HG02973 (cell line): ENCODE results near the gene TDRD7.
A peak's percentile ranks its signal among the peaks of the same experiment; 100 is the strongest.
"Not testable (repeated sequence)": the region's sequence is repeated elsewhere in the genome, so short reads cannot be mapped to it uniquely, and the experiment has no call there.

ENCODE experiments used
- ATAC-seq: cut with Tn5 transposase; IDR thresholded peaks from one replicate; pipeline ENCODE4 v1.9.1; 2021; ENCODE audit warnings: moderate library complexity; ENCODE audit not compliant: unreplicated experiment

The TDRD7 gene

DNA sequence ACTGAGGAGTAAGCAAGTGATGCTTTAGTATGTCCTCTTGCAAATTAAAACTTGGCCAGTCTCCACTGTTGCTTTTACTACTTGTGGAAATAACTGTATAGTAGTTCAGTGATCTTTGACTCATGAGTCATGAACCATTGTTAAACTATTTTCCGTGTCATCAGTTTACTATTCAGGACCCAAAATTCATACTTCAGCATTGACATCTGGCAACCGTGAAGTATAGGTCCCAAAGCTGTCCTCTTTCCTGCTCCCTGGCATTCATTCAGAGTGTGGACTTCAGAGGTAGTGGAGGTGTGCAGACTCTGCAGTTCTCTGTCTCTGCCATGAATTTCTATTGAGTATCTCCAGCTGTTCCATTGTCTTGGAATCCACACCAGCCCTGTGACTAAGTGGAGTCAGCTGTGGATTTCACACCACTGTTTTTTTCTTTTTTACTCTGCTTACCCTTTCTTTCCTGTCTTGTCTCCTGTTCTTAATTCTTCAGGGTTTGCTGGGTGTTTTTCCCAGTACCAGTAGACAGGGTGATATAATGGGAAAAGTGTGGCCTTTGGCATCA, 7.5 kb downstream of the TDRD7 start:
- no peak for ATAC-seq

- ATAC-seq = no peak
Observed at GRCh38 chr9:97425336-97425972, 13.6 kb downstream of the TDRD7 start.

DNA sequence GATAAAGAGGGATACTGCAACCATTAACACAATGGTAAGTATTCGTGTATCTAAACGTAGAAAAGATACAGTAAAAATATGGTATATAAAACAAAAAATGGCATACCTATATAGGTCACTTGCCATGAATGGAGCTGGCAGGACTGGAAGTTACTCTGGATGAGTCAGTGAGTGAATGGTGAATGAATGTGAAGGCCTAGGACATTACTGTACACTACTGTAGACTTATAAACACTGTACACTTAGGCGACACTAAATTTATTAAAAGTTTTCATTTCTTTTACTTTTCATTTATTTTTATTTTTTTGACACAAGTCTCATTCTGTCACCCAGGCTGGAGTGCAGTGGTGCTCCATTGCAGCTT, 14.1 kb downstream of the TDRD7 start:
- no peak for ATAC-seq

DNA sequence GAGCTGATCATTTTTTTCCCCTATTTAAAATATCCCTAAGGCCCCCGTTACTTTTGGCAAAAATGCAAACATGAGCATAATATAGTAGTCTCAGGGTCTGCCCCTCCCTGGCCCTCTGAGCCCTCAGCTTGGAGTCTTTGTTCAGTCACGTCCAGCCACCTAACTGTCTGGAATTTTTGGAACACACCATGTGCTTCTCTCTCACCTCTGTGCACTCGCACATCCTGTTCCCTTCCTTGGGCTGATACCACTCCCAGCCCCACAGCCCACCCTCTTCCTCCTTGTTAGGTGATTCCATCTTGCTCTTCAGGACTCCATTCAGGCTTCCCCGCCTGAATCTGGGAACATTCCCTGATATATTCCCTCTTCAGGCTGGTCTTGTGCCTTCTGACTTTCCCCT, 16.0 kb downstream of the TDRD7 start:
- no peak for ATAC-seq

DNA sequence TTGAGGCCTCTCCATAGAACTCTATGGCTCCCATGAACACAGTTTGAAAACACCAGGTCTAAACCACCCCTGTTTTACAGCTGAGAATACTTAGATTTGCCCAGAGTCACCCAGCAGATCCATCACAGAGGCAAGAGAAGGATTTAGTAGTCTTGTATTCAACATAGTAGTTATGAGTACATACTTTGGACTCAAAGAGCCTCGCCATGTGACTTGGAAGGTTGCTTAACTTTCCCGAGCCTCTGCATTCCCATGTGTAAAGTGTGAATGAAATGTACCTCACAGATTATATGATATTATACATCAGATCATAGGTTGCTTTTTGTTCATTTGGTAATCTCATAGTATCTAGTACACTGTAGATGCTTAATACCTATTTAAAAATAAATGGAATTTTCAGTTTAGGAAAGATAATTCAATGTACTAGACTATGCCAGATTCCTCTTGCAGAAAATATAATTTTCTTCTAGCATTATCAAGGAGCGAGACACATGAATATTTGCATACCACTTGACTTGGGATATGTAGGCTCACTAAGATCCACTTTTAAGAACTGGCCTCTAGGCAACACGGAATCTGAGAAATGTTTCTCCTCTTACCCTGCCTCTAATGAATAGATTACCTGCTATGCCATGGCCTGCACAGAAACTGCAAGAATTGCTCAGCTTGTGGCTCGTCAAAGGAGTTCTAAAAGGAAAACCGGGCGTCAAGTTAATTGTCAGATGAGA, 18.6 kb downstream of the TDRD7 start:
- ATAC-seq = no peak

- ATAC-seq = no peak
Observed at GRCh38 chr9:97431044-97431441, 19.1 kb downstream of the TDRD7 start.

- ATAC-seq = no peak
Observed at GRCh38 chr9:97431549-97432143, 19.8 kb downstream of the TDRD7 start.

GRCh38 chr9:97437051-97437600, 25.2 kb downstream of the TDRD7 start:
- no peak for ATAC-seq

DNA sequence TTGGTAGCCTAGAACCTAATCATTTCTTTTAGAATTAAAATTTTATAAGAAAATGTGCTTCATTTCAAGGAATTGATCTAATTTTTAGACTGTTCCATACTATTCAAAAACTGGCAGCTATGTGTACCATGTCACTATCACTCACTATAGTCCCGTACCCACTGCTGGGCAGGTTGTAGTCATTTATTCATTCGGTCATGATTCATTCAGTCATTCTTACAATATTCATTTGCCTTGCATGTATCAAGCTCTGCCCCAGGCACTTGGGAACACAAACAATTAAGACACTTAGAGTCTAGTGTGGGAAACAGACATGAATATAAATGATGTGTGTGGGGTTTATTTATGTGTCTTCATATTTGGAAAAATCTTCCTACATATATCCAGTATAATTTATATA, 26.4 kb downstream of the TDRD7 start:
- no peak for ATAC-seq

- ATAC-seq = no peak
Observed at GRCh38 chr9:97438666-97439065, 26.8 kb downstream of the TDRD7 start.

GRCh38 chr9:97440160-97440559, 28.3 kb downstream of the TDRD7 start:
- no peak for ATAC-seq

DNA sequence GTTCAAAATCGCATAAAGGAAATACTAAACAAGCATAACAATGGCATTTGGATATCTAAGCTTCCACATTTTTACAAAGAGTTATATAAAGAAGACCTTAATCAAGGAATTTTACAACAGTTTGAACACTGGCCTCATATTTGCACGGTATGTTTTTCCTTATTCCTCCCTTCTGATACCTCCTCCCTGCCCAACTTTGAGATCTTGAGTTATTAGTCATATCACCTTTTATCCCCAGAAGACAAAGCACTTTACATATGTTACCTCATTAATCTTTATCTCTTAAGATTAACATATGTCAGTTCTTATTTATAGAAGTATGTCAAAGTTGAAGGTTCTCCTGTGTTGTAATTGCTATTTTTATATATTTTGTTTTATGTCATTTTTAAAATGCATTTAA, 29.8 kb downstream of the TDRD7 start:
- no peak for ATAC-seq

GRCh38 chr9:97445119-97445701, 33.3 kb downstream of the TDRD7 start:
- ATAC-seq = no peak

DNA sequence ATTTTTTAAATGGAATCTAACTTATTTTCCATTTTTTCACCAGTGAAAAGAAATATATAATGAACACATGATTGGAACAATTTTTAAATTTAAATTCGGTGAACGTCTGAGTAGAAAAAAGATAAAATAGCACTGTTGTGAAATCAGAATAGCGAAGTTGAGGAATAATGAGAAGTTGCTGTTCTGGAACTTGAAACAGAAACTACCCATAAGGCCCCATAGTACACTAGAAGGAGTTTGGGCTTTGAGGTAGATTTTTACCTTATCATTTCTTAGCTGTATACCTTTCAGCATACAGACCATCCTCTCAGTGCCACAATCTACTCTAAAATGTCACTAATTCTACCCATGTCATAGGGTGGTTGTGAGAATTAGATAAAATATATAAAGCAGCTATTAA, 35.1 kb downstream of the TDRD7 start:
- ATAC-seq = no peak

DNA sequence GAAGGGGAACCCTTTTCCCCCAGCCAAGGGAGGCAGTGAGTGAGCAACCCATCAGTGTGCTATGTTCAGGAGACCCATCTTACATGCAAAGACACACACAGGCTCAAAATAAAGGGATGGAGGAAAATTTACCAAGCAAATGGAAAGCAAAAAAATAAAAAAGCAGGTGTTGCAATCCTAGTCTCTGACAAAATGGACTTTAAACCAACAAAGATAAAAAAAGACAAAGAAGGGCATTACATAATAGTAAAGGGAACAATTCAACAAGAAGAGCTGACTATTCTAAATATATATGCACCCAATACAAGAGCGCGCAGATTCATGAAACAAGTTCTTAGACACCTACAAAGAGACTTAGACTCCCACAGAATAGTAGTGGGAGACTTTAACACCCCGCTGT, 41.7 kb downstream of the TDRD7 start:
- ATAC-seq = not testable (repeated sequence)

GRCh38 chr9:97456841-97457240, 44.9 kb downstream of the TDRD7 start:
- ATAC-seq = not testable (repeated sequence)

GRCh38 chr9:97459326-97459725, 47.4 kb downstream of the TDRD7 start:
- ATAC-seq = no peak

- no peak for ATAC-seq
Observed at GRCh38 chr9:97462159-97462558, 50.3 kb downstream of the TDRD7 start.

- no peak for ATAC-seq
Observed at GRCh38 chr9:97462914-97463313, 51.0 kb downstream of the TDRD7 start.

DNA sequence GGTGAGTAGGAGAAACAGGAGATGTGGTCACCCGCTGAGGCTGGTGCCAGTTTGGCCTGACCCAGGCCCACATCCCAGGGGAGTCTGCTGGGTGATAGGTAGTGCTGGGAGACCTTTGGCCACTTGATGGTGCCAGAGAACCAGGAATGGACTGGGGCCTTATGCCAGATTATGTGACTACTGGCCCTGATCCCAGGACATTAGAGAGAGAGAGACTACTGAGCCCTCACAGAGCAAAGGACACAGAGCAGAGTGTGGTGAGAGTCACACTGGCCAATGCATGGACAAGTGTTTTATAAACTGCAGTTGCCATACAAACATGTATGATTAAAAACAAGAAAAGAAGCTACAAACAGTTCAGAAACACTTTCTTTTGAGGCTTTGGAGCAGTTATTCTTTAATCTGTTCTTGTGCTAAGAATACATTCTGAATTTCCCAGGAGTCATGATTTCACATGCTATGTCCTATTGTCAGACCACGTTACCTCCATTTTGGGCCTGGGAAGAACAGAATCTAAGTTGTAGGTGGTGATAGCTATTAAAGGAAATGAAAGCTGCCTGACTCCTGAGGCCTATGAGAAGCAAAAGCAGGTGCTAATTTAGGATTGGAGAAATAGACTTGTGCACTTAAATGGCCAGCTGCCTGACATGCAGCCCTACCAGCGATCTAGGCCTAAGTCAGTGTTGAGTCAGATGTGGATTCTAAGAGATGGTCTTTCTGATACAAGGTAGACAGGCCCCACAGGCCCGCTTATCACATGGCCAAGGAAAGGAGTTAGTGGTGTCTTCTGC, 57.0 kb downstream of the TDRD7 start:
- peak; percentile 67 for ATAC-seq

GRCh38 chr9:97470076-97470475, 58.2 kb downstream of the TDRD7 start:
- no peak for ATAC-seq
